H1 (cell line): ENCODE measurements around the gene ME3. TPM values are rescaled to one million over a fixed set of nuclear protein-coding genes. Genes with fewer than 3 reads are reported as not detected.

ENCODE experiments used
- BACH1 ChIP-seq: IDR thresholded peaks from 2 replicates; pipeline ENCODE4 v1.6.1; 2012; ENCODE audit warnings: low read length, improper control_type of control experiment
- EGR1 ChIP-seq: IDR thresholded peaks from 2 replicates; pipeline ENCODE4 v1.6.1; 2011; ENCODE audit warnings: low read depth, low read length, borderline replicate concordance
- POU5F1 ChIP-seq: IDR thresholded peaks from 2 replicates; pipeline ENCODE4 v1.6.1; 2011; ENCODE audit warnings: low read depth, mild to moderate bottlenecking, low read length, moderate library complexity
- RFX5 ChIP-seq: IDR thresholded peaks from 2 replicates; pipeline ENCODE4 v1.6.1; 2011; ENCODE audit warnings: low read depth, low read length, improper control_type of control experiment, borderline replicate concordance
- RXRA ChIP-seq: IDR thresholded peaks from 2 replicates; pipeline ENCODE4 v1.6.1; 2011; ENCODE audit warnings: low read depth, mild to moderate bottlenecking, low read length, moderate library complexity; ENCODE audit not compliant: insufficient read depth
- SP4 ChIP-seq: IDR thresholded peaks from 2 replicates; pipeline ENCODE4 v1.6.1; 2012; ENCODE audit warnings: low read length, inconsistent platforms
- polyA plus RNA-seq, 7 experiments: library from polyadenylated mRNA; depleted of rRNA in 3 of 7; stranded (reverse) in 5 of 7; unstranded in 2 of 7; fragments of >200 nt in 5 of 7; fragments of 200-250 nt in 2 of 7; gene quantifications; 1 replicate in 5 of 7; 2 replicates in 1 of 7; 4 replicates in 1 of 7; pipeline versions ENCODE4 v1.2.1 to v1.2.3, GENCODE V29; 2011 to 2013; ENCODE audit warnings: missing spikeins in 2 of 7, mixed read lengths in 2 of 7
- total RNA-seq: library from RNA; stranded (reverse); fragmentation: NEBNext Ultra II Directional; extraction: Animal tissue kit (Norgen Biotek cat#: 25700); gene quantifications from 2 replicates; pipeline ENCODE4 v1.2.1, GENCODE V29; 2021
- TF ChIP-seq, protein P1 (sequence below): IDR thresholded peaks from 2 replicates; pipeline ENCODE4 v1.6.1; 2012; ENCODE audit warnings: low read length, inconsistent platforms

The ME3 gene
- total and polyA plus RNA-seq, 2 of the 8 experiments (the other 6 are each of a cell fraction or from before 2014, with no cell fraction given), result 1.5 to 2.8 TPM

- TF ChIP-seq POU5F1 (no peak), BACH1 (no peak), SP4 (no peak), RFX5 (no peak), RXRA (no peak), EGR1 (no peak)
- TF ChIP-seq, protein P1, sequence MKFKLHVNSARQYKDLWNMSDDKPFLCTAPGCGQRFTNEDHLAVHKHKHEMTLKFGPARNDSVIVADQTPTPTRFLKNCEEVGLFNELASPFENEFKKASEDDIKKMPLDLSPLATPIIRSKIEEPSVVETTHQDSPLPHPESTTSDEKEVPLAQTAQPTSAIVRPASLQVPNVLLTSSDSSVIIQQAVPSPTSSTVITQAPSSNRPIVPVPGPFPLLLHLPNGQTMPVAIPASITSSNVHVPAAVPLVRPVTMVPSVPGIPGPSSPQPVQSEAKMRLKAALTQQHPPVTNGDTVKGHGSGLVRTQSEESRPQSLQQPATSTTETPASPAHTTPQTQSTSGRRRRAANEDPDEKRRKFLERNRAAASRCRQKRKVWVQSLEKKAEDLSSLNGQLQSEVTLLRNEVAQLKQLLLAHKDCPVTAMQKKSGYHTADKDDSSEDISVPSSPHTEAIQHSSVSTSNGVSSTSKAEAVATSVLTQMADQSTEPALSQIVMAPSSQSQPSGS, result no peak
These were observed 208.5 kb downstream of the ME3 start (continued) for GRCh38 chr11:86463955-86464354.
